Mucosa of descending colon (tissue), 3 donors: Measurements from ENCODE around the gene TMEM266. TPM values are rescaled to one million over a fixed set of nuclear protein-coding genes. Genes with fewer than 3 reads are reported as not detected.
A peak's percentile ranks its signal among the peaks of the same experiment; 100 is the strongest.

Source experiments
- ATAC-seq: fragments of 200-7000 bp; cut with Tn5 transposase; one replicate; pipeline ENCODE4 v1.9.1; 2020; ENCODE audit warnings: mild to moderate bottlenecking, moderate library complexity
- DNase-seq, 3 donors: peaks; one replicate each; pipeline ENCODE4 v3.0.0-alpha.2; 2020
- H3K36me3 ChIP-seq: fragments of 200-600 bp; one replicate; pipeline ENCODE4 v1.8.0; 2021; ENCODE audit warnings: low read depth, mild to moderate bottlenecking
- H3K4me1 ChIP-seq: fragments of 200-600 bp; one replicate; pipeline ENCODE4 v1.8.0; 2021; ENCODE audit warnings: low read depth, mild to moderate bottlenecking
- H3K4me3 ChIP-seq: fragments of 200-600 bp; one replicate; pipeline ENCODE4 v1.8.0; 2021; ENCODE audit warnings: mild to moderate bottlenecking
- H3K9me3 ChIP-seq: fragments of 200-600 bp; one replicate; pipeline ENCODE4 v1.8.0; 2021; ENCODE audit warnings: mild to moderate bottlenecking
- intact Hi-C, 2 donors: fragments of 100-400 bp; cut with DNase I in 1 of 2; cut with micrococcal nuclease in 1 of 2; formaldehyde crosslinking; loops; one replicate each; pipeline versions ENCODE4 v1.11.0 to v1.11.1; 2022; cut with DNase I, micrococcal nuclease
- total RNA-seq, 3 donors: library from RNA; stranded (reverse); fragmentation: NEBNext Ultra II Directional in 2 of 3; extraction: Animal tissue kit (Norgen Biotek cat#: 25700) in 2 of 3; gene quantifications; one replicate each; pipeline versions ENCODE4 v1.2.1 to v1.2.4, GENCODE V29; 2021 to 2023
- TF ChIP-seq, protein P1 (sequence below): fragments of 200-600 bp; IDR thresholded peaks from one replicate; pipeline ENCODE4 v1.8.0; 2022; ENCODE audit warnings: antibody characterized with exemption, mild to moderate bottlenecking
- donor health status: DM: no; HTN: no; CAD: no; lungs with moderate emphysema.
- donor health status: DM: no; HTN: no; CAD: no.
- donor health status: DM: no; HTN: yes; CAD: no.

Gene TMEM266
- total RNA-seq, 3 donors from 2014 or later: 0.12 to 0.16 (median 0.14) TPM

DNA sequence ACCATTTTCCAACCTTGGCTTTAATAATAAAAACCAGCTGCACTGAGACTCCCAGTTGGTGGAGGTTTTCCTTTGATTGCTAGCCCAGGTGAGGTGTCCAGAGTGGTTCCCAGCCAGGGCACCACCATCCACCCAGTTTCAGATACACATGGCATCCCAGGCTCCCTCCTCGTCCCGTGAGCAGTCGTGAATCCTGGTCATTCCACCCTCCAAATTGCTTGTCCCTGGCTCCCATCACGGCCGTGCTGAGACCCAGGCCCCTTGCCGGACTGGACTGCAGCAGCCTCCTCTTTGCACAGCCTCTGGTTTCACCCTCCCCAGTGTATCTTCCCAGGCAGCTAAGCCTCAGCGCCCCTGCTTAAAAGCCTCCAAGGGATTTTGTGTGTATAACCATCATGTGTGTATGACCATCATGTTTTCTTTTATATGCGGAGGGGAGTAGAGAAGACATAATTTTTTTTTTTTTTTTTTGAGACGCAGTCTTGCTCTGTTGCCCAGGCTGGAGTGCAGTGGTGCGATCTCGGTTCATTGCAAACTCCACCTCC lies 145.2 kb downstream of the TMEM266 start:
- Histone ChIP-seq H3K4me1 (no peaks in the 10 kb centered on the region), H3K9me3 (no peaks in the 10 kb centered on the region), H3K4me3 (no peak overlapping the region), H3K36me3 (no peaks in the 10 kb centered on the region)
- ATAC-seq (no peak), DNase-seq (no peak)
- intact Hi-C loops: loop anchor here in 1 of 2 donors (10.0 kb wide), 1 partner anchor 120 kb away; no protein-coding TSS in a partner anchor
- TF ChIP-seq, protein P1, sequence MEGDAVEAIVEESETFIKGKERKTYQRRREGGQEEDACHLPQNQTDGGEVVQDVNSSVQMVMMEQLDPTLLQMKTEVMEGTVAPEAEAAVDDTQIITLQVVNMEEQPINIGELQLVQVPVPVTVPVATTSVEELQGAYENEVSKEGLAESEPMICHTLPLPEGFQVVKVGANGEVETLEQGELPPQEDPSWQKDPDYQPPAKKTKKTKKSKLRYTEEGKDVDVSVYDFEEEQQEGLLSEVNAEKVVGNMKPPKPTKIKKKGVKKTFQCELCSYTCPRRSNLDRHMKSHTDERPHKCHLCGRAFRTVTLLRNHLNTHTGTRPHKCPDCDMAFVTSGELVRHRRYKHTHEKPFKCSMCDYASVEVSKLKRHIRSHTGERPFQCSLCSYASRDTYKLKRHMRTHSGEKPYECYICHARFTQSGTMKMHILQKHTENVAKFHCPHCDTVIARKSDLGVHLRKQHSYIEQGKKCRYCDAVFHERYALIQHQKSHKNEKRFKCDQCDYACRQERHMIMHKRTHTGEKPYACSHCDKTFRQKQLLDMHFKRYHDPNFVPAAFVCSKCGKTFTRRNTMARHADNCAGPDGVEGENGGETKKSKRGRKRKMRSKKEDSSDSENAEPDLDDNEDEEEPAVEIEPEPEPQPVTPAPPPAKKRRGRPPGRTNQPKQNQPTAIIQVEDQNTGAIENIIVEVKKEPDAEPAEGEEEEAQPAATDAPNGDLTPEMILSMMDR: no peak

DNA sequence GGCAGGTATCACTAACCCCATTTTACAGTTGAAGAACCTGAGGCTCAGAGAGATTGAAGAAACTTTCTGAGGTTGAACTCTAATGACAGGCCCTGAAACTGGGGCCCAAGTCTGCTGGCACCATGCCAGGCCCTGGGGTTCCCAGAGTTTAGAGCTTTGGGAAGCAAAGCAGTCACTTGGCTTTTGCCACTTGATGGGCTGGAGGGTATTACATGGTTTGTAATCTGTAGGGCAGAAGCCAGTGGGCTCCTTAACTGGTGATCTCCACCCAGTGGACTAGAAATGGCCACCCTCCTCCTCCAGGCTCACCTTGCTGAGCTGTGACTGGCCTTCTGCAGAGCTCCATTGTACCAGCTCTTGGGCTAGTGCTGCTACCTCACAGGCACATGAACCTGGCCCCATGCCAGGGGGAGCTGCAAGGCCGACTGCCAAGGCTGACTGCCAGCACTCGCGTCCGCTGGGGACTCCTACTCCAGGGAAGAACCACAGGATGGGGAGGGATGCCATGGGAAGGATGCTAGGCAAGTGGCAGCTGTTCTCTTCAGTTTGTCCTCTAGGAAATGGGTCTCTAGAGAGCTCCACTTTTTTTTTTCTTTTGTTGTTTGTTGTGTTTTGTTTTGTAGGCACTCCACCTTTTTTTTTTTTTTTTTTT lies 146.7 kb downstream of the TMEM266 start:
- DNase-seq (peak in 2 of 3 donors; percentile 65 to 66), ATAC-seq (peak; percentile 24)
- TF ChIP-seq, protein P1: no peak
- no peaks in the 10 kb centered on the region for H3K36me3 ChIP-seq
- no peak overlapping the region for H3K4me3 ChIP-seq
- intact Hi-C loops: loop anchor here in 1 of 2 donors (10.0 kb wide), 1 partner anchor 118 kb away; no protein-coding TSS in a partner anchor
- no peaks in the 10 kb centered on the region for H3K4me1 ChIP-seq
- no peaks in the 10 kb centered on the region for H3K9me3 ChIP-seq

DNA sequence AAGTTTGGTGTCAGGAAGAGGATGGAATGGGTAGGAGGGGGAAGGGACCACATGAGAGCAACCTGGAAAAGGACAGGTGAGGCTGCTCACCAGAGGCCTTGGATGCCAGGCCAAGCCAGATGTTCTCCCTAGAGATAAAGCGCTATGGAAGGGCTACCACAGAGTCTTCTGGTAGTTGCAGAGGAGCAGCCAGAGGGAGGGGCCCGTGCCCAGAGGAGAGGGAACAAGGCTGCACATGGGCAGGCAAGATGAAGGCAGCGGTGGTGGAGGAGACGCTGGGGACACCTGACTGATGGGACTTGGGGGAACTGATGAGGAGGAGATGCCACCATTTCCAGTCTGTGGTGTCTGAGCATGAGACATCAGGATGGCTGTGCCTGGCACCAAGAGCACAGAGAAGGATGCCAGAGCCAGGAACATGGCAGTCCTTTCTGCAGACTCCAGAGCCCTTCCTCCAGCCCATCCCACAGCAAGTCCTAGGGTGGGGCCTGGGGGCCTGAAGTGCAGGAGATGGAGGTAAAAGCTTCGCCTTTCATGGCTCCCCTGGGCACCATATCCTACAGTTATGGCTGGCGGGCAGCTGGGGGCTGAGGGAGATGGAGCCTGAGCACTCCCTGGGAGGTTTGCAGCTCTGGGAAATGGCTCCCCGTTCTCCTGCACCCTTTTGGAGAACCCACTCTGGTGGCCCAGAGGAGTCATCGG lies 148.4 kb downstream of the TMEM266 start:
- Histone ChIP-seq H3K36me3 (no peaks in the 10 kb centered on the region), H3K4me1 (no peaks in the 10 kb centered on the region), H3K9me3 (no peaks in the 10 kb centered on the region), H3K4me3 (no peak overlapping the region)
- intact Hi-C loops: loop anchor here in 1 of 2 donors (10.0 kb wide), 1 partner anchor 117 kb away; no protein-coding TSS in a partner anchor
- TF ChIP-seq, protein P1: no peak
- no peak for ATAC-seq
- DNase-seq: no peak

DNA sequence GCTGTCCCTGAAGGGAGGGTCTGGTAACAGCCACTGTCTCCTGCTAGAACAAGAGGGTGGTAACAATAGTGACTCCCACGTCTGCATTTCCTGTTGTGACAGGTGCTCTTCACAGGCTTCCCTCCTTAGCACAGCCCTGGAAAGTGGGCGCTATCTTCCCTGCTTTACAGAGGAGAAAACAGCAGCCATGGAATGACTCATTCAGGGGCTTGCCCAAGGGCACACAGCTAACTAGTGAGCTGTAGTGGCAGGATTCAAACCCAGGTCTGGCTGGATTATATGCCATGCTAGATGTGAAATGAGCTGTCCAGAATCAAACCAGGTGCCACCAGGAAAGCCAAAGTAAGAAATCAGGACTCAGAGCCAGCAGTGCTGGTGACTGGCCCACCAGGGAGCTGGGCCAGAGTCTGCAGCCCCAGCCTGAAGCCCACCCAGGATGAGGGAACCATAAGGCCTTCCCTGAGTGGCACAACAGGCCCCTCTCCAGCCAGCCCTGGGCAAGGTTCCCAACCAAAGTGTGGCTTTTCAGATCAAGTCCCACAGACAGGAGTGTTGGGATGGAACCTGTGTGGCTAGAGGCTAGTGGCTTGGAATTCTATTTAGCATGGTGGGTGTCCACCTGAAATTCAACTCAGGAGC lies 149.1 kb downstream of the TMEM266 start:
- H3K4me1 ChIP-seq: no peaks in the 10 kb centered on the region
- no peaks in the 10 kb centered on the region for H3K36me3 ChIP-seq
- H3K4me3 ChIP-seq: no peak overlapping the region
- intact Hi-C loops: loop anchor here in 1 of 2 donors (10.0 kb wide), 1 partner anchor 116 kb away; no protein-coding TSS in a partner anchor
- no peaks in the 10 kb centered on the region for H3K9me3 ChIP-seq
- ATAC-seq (no peak), DNase-seq (no peak)
- TF ChIP-seq, protein P1: no peak

DNA sequence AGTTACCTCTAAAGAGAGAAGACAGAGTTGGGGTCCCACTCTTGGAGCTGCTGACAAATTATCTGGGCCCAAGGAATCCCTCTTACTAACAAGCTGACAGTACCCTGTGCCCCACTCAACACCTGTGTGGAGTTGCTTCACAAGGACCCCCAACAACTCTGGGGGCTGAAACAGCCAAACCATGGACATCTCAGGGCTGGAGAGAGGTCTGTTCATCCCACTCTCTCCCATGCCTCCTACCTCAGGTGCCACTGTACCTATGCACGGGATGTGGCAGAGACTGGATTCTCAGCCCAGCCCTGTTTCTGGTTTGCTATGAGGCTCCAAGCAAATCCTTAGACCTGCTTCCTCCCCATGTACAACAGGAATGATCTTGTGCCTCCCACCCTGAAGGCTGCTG lies 149.7 kb downstream of the TMEM266 start:
- H3K4me1 ChIP-seq: no peaks in the 10 kb centered on the region
- no peaks in the 10 kb centered on the region for H3K9me3 ChIP-seq
- no peak for DNase-seq
- no peak for ATAC-seq
- H3K4me3 ChIP-seq: no peak overlapping the region
- no peaks in the 10 kb centered on the region for H3K36me3 ChIP-seq
- intact Hi-C loops: loop anchor here in 1 of 2 donors (10.0 kb wide), 1 partner anchor 115 kb away; no protein-coding TSS in a partner anchor
- TF ChIP-seq, protein P1: no peak
